GM21825 (cell line): Measurements from ENCODE around the gene HMGCS2.

Experiments
- ATAC-seq: cut with Tn5 transposase; IDR thresholded peaks from one replicate; pipeline ENCODE4 v1.9.1; 2021; ENCODE audit warnings: mild to moderate bottlenecking, moderate library complexity; ENCODE audit not compliant: unreplicated experiment

HMGCS2 gene

GRCh38 chr1:119703666-119704450 lies 64.8 kb downstream of the HMGCS2 start:
- no peak for ATAC-seq

- no peak for ATAC-seq
Measured at GRCh38 chr1:119702384-119702783, 66.3 kb downstream of the HMGCS2 start.

DNA sequence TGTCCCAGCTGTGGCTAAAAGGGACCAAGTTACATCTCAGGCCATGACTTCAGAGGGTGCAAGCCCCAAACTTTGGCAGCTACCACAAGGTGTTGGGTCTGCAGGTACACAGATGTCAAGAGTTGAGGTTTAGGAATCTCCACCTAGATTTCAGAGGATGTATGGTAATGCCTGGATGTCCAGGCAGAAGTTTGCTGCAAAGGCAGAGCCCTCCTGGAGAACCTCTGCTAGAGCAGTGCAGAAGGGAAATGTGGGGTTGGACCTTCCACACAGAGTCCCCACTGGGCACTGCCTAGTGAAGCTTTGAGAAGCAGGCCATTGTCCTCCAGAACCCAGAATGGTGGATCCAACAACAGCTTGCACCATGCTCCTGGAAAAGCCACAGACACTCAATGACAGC lies 67.0 kb downstream of the HMGCS2 start:
- no peak for ATAC-seq

- no peak for ATAC-seq
Measured at GRCh38 chr1:119700326-119700725, 68.4 kb downstream of the HMGCS2 start.
